Daoy (cell line): ENCODE data around the gene MAP4K4. TPM values are rescaled to one million over a fixed set of nuclear protein-coding genes. Genes with fewer than 3 reads are reported as not detected.
"Not testable (repeated sequence)": the region's sequence is repeated elsewhere in the genome, so short reads cannot be mapped to it uniquely, and the experiment has no call there.

Experiments used
- DNase-seq: peaks from one replicate; pipeline ENCODE4 v3.0.0-alpha.2; 2015; ENCODE audit warnings: low read depth
- total RNA-seq: library from RNA; depleted of rRNA; stranded (reverse); fragments of >200 nt; shearing (Covaris generic); gene quantifications from 2 replicates; pipeline ENCODE4 v1.2.3, GENCODE V29; 2014; rRNA removed

MAP4K4 gene
- total RNA-seq, 1 experiment from 2014 or later, result 78.3 TPM

DNA sequence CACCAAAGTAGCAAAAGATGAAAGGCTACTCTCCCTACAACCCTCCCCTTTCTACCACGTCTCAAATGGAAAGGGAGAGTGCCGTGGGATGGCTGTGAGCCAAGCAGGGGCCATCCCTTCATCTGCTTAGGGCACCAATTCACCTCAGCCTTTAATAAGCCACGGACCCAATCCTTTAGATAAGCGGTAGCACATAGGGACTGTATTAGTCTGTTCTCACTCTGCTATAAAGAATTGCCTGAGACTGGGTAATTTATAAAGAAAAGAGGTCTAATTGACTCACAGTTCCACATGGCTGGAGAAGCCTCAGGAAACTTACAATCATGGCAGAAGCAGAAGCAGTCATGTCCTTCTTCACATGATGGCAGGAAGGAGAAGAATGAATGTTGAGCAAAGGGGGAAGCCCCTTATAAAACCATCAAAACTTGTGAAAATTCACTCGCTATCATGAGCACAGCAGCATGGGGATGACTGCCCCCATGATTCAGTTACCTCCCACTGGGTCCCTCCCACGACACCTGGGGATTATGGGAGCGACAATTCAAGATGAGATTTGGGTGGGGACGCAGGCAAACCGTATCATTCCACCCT is 208.3 kb downstream of the MAP4K4 start:
- no peak for DNase-seq

DNA sequence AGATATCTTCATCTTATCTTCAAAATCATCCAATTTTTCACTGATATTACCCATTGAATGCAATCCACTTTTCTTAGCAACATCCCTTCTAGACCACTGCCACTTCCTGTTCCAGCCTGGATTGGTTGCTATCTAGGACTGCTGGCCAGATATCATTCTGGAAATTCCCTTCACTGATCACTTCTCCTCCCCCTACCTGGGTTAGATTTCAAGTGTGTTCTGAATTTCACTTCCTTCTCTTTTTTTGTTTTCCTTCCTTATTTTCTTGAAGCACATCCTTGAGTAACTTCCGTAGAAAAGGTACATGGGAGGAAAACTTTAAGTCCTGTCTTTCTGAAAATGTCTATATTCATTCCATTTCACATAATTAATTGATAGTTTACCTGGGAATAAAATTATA is 212.3 kb downstream of the MAP4K4 start:
- no peak for DNase-seq

GRCh38 chr2:101912545-101912944 is 215.0 kb downstream of the MAP4K4 start:
- DNase-seq, result no peak

- DNase-seq, result no peak
Measured at GRCh38 chr2:101921319-101921952, 223.9 kb downstream of the MAP4K4 start.

GRCh38 chr2:101921953-101922325 is 224.4 kb downstream of the MAP4K4 start:
- no peak for DNase-seq

DNA sequence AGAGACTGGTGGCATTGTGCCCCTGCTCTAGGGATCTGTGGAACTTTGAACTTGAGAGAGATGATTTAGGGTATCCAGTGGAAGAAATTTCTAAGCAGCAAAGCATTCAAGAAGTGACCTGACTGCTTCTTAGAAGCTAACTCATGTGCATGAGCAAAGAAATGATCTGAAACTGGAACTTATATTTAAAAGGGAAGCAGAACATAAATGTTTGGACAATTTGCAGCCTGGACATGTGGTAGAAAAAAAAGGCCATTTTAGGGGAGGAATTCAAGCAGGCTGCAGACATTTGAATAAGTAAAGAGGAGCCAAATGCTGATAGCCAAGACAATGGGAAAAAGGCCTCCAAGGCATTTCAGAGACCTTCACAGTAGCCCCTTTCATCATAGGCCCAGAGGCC is 226.8 kb downstream of the MAP4K4 start:
- DNase-seq, result not testable (repeated sequence)

GRCh38 chr2:101930019-101930418 is 232.5 kb downstream of the MAP4K4 start:
- no peak for DNase-seq

DNA sequence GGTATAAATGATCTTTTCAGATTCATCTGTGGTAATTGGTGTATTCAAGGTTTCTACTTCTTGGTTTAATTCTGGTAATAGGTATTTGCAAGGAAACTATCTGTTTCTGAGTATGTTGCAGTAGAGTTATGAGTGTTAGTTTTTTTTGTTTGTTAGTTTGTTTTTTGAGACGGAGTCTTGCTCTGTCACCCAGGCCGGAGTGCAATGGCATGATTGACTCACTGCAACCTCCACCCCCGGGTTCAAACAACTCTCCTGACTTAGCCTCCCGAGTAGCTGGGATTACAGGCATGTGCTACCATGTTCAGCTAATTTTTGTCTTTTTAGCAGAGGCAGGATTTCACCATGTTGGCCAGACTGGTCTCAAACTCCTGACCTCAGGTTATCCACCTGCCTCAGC is 233.3 kb downstream of the MAP4K4 start:
- DNase-seq, result no peak

DNA sequence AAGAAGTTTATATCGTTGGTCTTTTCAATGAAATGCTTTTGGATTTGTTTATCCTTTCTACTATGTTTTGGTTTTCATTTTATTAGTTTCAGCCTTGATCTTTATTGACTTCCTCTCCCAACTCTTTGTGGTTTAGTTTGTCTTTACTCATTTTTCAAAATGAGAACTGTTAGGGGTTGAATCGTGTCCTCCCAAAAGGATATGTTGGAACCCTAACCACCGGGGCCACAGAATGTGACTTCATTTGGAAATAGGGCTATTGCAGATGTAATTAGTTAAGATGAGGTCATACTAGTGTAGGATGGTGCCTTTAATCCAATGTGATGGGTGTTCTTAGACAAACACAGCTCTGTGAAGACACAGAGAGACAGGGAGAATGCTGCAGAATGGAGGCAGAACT is 233.9 kb downstream of the MAP4K4 start:
- no peak for DNase-seq

- not testable (repeated sequence) for DNase-seq
Measured at GRCh38 chr2:101935764-101936163, 238.3 kb downstream of the MAP4K4 start.

DNA sequence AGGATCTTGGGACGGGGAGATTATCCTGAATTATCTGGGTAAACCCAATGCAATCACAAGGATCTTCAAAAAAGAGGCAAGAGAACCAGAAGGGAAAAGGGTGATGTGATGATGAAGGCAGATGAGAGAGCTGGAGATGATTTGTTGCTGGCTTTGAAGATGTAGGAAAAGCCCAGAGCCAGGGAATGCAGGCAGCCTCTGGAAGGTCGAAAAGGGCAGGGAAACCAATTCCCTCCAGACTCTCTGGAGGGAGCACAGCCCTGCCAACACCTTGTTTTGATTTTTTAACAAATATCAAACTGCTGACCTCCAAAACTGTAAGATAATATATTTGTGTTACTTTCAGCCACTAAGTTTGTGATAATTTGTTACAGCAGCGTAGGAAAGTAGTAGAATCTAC is 245.3 kb downstream of the MAP4K4 start:
- DNase-seq, result no peak

Other genes with a start within 250 kb of the MAP4K4 start
- gene RFX8, start 222.6 kb upstream of the MAP4K4 start, total RNA-seq, result 0.69 and 4.6 TPM in 2 replicates